Hepatocyte (in vitro differentiated cells): ENCODE results near the gene ZDHHC11B.
"Not testable (repeated sequence)": the region's sequence is repeated elsewhere in the genome, so short reads cannot be mapped to it uniquely, and the experiment has no call there.

Source experiments
- CTCF ChIP-seq: fragments of 200-600 bp; sonication (generic); IDR thresholded peaks from 2 replicates; pipeline ENCODE4 v1.5.1; 2016; ENCODE audit warnings: antibody characterized with exemption, mild to moderate bottlenecking; ENCODE audit not compliant: poor library complexity
- EZH2 ChIP-seq: fragments of 200-600 bp; sonication (generic); IDR thresholded peaks from 2 replicates; pipeline ENCODE4 v1.6.1; 2016; ENCODE audit warnings: antibody characterized with exemption, mild to moderate bottlenecking, borderline replicate concordance
- EZH2phosphoT487 ChIP-seq: fragments of 200-600 bp; sonication (generic); IDR thresholded peaks from one replicate; pipeline ENCODE4 v1.6.1; 2018; ENCODE audit warnings: antibody characterized with exemption, mild to moderate bottlenecking, low read depth, moderate library complexity; ENCODE audit not compliant: unreplicated experiment, severe bottlenecking

GRCh38 chr5:772547-772890 is 12.0 kb downstream of the ZDHHC11B start:
- TF ChIP-seq CTCF, EZH2, EZH2phosphoT487: not testable (repeated sequence)
